Superior temporal gyrus (tissue), 1 donor: Measurements from ENCODE around the gene OR1J2.

Source experiments
- DNase-seq: peaks from one replicate; pipeline ENCODE4 v3.0.0-alpha.2; 2016; ENCODE audit errors: extremely low spot score

Gene OR1J2

DNA sequence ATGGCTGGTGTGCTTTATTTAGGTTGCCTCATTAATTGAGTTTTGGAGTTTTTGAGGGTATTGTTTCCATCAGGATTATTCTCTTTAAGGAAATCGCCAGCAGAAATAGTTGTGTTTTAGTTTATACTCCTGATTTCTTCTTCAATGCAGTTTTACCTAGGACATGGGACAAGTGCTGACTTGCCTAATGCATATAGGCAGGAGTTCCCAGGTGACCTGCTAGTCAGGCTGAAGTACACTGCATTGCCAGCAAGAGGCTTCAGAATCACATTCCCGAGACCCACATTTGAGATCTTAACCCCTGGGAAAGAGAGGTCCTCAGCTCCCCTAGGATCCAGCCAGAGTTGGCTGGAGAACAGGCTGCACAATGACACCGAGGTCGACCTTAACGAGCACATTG, 40.8 kb downstream of the OR1J2 start:
- DNase-seq, result no peak

GRCh38 chr9:122552812-122553211, 42.2 kb downstream of the OR1J2 start, which contains the start of gene OR1N2:
OR1N2 (plus strand) TSS chr9:122553112; CDS start chr9:122553212, 100 bp downstream.
- DNase-seq, result no peak
